ENCODE measurements around the gene VSTM4. TPM values are rescaled to one million over a fixed set of nuclear protein-coding genes. Genes with fewer than 3 reads are reported as not detected.

The VSTM4 gene
- total and polyA plus RNA-seq, 2 experiments from 2014 or later, result 9.0 to 10.2 TPM

- peaks cover 4% of the 10 kb centered on the region for H3K27me3 ChIP-seq
- no peak for DNase-seq (ENCODE audit: low spot score)
- H3K9me3 ChIP-seq (ENCODE audit: low read depth), result no peaks in the 10 kb centered on the region
- H3K79me2 ChIP-seq, result no peaks in the 10 kb centered on the region
- H2AFZ ChIP-seq, result no peak overlapping the region
- H3K27ac ChIP-seq, result no peak overlapping the region
- H3K4me1 ChIP-seq (ENCODE audit: insufficient read depth), result no peaks in the 10 kb centered on the region
- TF ChIP-seq CTCF (IDR thresholded peaks at IDR 0.05; ENCODE audit: poor library complexity), result no peak
- H3K4me3 ChIP-seq, result no peak overlapping the region
- no peaks in the 10 kb centered on the region for H3K9me2 ChIP-seq (replicated peaks; ENCODE audit: insufficient read depth)
- no peak overlapping the region for H3K4me2 ChIP-seq
- H3K36me3 ChIP-seq (replicated peaks; ENCODE audit: insufficient read depth, low read depth), result no peaks in the 10 kb centered on the region
- WGBS (ENCODE audit: low lambda C conversion rate, missing lambda C conversion rate), result 76% methylated on average over 6 of the region's 6 CpGs
- no peaks in the 10 kb centered on the region for H4K20me1 ChIP-seq (ENCODE audit: insufficient read depth, poor library complexity, severe bottlenecking)
Observed at GRCh38 chr10:49068672-49069217, 46.6 kb downstream of the VSTM4 start.

GRCh38 chr10:49068209-49068608 lies 47.1 kb downstream of the VSTM4 start:
- Histone ChIP-seq H3K4me1 (ENCODE audit: insufficient read depth) (no peaks in the 10 kb centered on the region), H4K20me1 (ENCODE audit: insufficient read depth, poor library complexity, severe bottlenecking) (no peaks in the 10 kb centered on the region), H3K9me2 (replicated peaks; ENCODE audit: insufficient read depth) (no peaks in the 10 kb centered on the region), H3K36me3 (replicated peaks; ENCODE audit: insufficient read depth, low read depth) (no peaks in the 10 kb centered on the region), H3K4me3 (no peak overlapping the region), H2AFZ (no peak overlapping the region), H3K27ac (no peak overlapping the region), H3K27me3 (peaks cover 4% of the 10 kb centered on the region), H3K4me2 (no peak overlapping the region), H3K79me2 (no peaks in the 10 kb centered on the region), H3K9me3 (ENCODE audit: low read depth) (no peaks in the 10 kb centered on the region)
- 93% methylated on average over 8 of the region's 8 CpGs for WGBS (ENCODE audit: low lambda C conversion rate, missing lambda C conversion rate)
- no peak for DNase-seq (ENCODE audit: low spot score)
- TF ChIP-seq EZH2 (IDR thresholded peaks at IDR 0.05; ENCODE audit: borderline replicate concordance) (no peak), CTCF (IDR thresholded peaks at IDR 0.05; ENCODE audit: poor library complexity) (no peak)

DNA sequence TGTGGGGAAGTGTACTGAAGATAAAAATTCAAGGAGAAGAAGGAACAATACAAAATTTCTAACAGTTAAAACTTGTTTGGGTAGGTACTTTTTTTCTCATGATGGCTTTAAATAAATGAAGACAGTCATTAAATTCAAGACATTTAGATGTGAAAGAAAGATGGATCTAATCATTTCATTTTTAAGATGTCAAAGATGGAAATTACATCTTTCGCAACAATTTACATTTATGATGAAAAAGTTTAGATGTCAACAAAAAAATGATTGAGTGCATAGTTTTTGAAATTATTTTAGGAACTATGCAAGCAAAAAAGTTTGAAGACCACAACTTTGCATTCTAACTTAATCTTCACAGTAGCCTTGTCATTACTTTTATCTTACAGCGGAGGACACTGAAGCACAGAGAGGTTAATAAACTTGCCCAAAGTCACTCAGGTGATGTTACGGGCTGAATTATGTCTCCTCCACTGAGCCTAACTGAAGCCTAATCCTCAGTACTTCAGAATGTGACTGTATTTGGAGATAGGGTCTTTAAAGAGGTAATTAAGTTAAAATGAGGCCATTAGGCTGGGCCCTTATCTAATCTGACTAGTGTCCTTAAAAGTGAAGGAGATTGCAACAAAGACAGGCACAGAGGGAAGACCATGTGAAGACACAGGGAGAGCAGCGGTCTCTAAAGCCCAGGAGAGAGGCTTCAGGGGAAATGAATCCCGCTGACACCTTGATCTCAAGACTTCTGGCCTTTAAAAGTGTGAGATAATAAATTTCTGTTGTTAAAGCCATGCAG lies 48.2 kb downstream of the VSTM4 start:
- peaks cover 4% of the 10 kb centered on the region for H3K27me3 ChIP-seq
- no peaks in the 10 kb centered on the region for H3K79me2 ChIP-seq
- DNase-seq (ENCODE audit: low spot score), result no peak
- H3K4me2 ChIP-seq, result no peak overlapping the region
- H4K20me1 ChIP-seq (ENCODE audit: insufficient read depth, poor library complexity, severe bottlenecking), result no peaks in the 10 kb centered on the region
- H3K9me2 ChIP-seq (replicated peaks; ENCODE audit: insufficient read depth), result no peaks in the 10 kb centered on the region
- H3K27ac ChIP-seq, result no peak overlapping the region
- H3K36me3 ChIP-seq (replicated peaks; ENCODE audit: insufficient read depth, low read depth), result no peaks in the 10 kb centered on the region
- 61% methylated on average over 5 of the region's 5 CpGs for WGBS (ENCODE audit: low lambda C conversion rate, missing lambda C conversion rate)
- H3K4me1 ChIP-seq (ENCODE audit: insufficient read depth), result no peaks in the 10 kb centered on the region
- no peak overlapping the region for H2AFZ ChIP-seq
- H3K9me3 ChIP-seq (ENCODE audit: low read depth), result peaks cover 8% of the 10 kb centered on the region
- TF ChIP-seq EZH2phosphoT487 (IDR thresholded peaks at IDR 0.05; ENCODE audit: low read depth, severe bottlenecking, unreplicated experiment) (no peak), EZH2 (IDR thresholded peaks at IDR 0.05; ENCODE audit: borderline replicate concordance) (no peak), CTCF (IDR thresholded peaks at IDR 0.05; ENCODE audit: poor library complexity) (no peak)
- H3K4me3 ChIP-seq, result no peak overlapping the region

Data from hepatocyte (in vitro differentiated cells).